ENCODE measurements around the gene RNF41. TPM values are rescaled to one million over a fixed set of nuclear protein-coding genes. Genes with fewer than 3 reads are reported as not detected.
A peak's percentile ranks its signal among the peaks of the same experiment; 100 is the strongest.
"Not testable (repeated sequence)": the region's sequence is repeated elsewhere in the genome, so short reads cannot be mapped to it uniquely, and the experiment has no call there.

Gene RNF41
- total RNA-seq (42.9 TPM), polyA plus RNA-seq (37.8 TPM)

- Histone ChIP-seq H3K4me3 (ENCODE audit: low read depth, low read length) (peak within 1 kb of the TSS; percentile 66), H3K36me3 (ENCODE audit: insufficient read depth) (no peaks in the 10 kb centered on the region), H3K4me1 (ENCODE audit: insufficient read depth) (no peaks in the 10 kb centered on the region), H3K27ac (ENCODE audit: low read depth) (peak within 1 kb of the TSS; percentile 97)
- peak; percentile 94 for DNase-seq (ENCODE audit: extremely low spot score)
- under 1% methylated on average over 42 of the region's 42 CpGs for WGBS
Measured at GRCh38 chr12:56221757-56222530, at the start of gene RNF41. Gene RNF41, minus strand, starts transcription at chr12:56221922. Its CDS starts 7,875 bp downstream, at chr12:56214047.

DNA sequence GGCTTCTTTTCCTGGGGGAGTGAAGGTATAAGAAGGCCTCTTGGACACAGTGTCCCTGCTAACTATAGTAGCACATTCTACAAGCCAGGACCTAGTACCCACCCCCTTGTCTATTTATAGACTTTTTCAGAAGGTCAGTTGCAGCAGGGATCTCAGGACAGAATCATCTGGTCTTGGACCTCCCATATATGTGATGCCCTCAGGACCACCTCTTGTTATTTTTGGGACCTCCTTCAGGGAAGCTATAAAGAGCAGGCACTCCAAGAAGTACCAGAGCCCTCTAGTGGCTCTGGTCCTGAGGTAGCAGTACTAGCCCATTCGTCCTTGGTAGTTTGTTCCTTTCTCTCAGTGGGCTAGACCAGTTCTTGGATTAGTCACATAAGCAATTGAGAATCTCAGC is 49.3 kb upstream of the RNF41 start:
- no peaks in the 10 kb centered on the region for H3K4me1 ChIP-seq (ENCODE audit: insufficient read depth)
- H3K36me3 ChIP-seq (ENCODE audit: insufficient read depth) = peaks cover 8% of the 10 kb centered on the region
- no peak overlapping the region for H3K4me3 ChIP-seq (ENCODE audit: low read depth, low read length)
- H3K27ac ChIP-seq (ENCODE audit: low read depth) = no peak overlapping the region
- WGBS = 18% methylated on average over 1 of the region's 1 CpG
- DNase-seq (ENCODE audit: extremely low spot score) = no peak

DNA sequence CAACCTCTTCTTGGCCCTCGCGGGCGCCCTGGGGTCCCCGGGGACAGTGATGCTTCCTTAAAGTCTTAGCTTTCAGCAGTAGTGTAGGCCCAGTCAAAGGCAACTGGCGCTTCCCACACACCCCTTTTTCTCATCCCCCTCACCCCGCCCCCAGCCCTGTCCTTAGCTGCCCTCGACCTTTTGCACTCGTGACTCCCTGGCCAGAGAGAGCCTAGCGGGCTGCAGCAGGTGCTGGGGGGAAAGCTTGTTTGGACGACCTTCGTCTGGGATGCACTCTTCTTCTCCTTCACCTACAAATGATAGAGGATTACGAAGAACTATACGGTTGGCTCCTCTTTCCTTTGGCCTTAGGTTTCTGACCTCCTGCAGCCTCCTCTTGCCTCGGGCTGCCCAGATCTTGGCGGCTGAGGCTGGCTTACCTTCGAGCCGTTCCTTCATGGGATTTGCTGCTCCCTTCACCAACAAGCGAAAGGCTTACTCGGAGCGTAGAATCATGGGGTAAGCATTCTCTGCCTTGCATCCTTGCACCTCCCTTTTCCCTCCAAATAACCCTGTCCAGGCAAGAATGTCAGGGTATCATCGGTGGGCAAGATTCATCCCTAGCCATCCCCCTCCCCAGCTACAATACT is 45.8 kb upstream of the RNF41 start:
- Histone ChIP-seq H3K27ac (ENCODE audit: low read depth) (peak overlapping the region; percentile 97), H3K4me3 (ENCODE audit: low read depth, low read length) (peak overlapping the region; percentile 63), H3K36me3 (ENCODE audit: insufficient read depth) (no peaks in the 10 kb centered on the region), H3K4me1 (ENCODE audit: insufficient read depth) (no peaks in the 10 kb centered on the region)
- no peak for DNase-seq (ENCODE audit: extremely low spot score)
- WGBS = 26% methylated on average over 21 of the region's 21 CpGs

- Histone ChIP-seq H3K4me3 (ENCODE audit: low read depth, low read length) (peak within 1 kb of the TSS; percentile 63), H3K4me1 (ENCODE audit: insufficient read depth) (no peaks in the 10 kb centered on the region), H3K27ac (ENCODE audit: low read depth) (peak within 1 kb of the TSS; percentile 97), H3K36me3 (ENCODE audit: insufficient read depth) (no peaks in the 10 kb centered on the region)
- DNase-seq (ENCODE audit: extremely low spot score) = peak; percentile 80
- WGBS = under 1% methylated on average over 68 of the region's 68 CpGs
Measured at GRCh38 chr12:56266693-56267442, 45.1 kb upstream of the RNF41 start, which contains the start of gene COQ10A. Gene COQ10A, plus strand, starts transcription at chr12:56266942. Its CDS starts 177 bp downstream, at chr12:56267119.

DNA sequence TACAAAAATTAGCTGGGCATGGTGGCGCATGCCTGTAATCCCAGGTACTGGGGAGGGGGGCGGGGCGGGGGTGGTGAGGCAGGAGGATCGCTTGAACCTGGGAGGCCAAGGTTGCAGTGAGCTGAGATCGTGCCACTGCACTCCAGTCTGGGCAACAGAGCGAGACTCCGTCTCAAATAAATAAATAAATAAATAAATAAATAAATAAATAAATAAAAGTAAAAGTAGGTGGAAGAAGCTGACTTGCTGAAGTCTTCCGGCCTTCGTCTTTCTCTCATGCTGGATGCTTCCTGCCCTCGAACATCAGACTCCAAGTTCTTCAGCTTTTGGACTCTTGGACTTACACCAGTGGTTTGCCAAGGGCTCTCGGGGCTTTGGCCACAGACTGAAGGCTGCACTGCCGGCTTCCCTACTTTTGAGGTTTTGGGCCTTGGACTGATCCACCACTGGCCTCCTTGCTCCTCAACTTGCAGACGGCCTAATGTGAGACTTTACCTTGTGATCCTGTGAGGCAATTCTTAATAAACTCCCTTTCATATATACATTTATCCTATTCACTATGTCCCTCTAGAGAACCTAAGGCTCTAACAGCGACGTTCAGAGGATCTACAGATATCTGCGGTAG is 44.5 kb upstream of the RNF41 start:
- Histone ChIP-seq H3K27ac (ENCODE audit: low read depth) (peak overlapping the region; percentile 97), H3K4me3 (ENCODE audit: low read depth, low read length) (peak overlapping the region; percentile 63)
- H3K36me3 ChIP-seq (ENCODE audit: insufficient read depth); DNase-seq (ENCODE audit: extremely low spot score); H3K4me1 ChIP-seq (ENCODE audit: insufficient read depth): not testable (repeated sequence)
- WGBS = 59% methylated on average over 16 of the region's 16 CpGs

DNA sequence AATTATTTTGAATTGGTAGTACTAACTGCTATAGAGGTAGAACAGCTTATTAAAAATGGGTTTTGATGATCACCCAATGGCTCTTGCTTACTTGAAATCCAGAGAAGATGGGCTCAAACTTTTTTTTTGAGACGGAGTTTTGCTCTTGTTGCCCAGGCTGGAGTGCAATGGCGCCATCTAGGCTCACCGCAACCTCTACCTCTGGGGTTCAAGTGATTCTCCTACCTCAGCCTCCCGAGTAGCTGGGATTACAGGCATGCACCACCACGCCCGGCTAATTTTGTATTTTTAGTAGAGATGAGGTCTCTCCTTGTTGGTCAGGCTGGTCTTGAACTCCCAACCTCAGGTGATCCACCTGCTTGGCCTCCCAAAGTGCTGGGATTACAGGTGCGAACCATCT is 41.2 kb upstream of the RNF41 start:
- not testable (repeated sequence) for DNase-seq (ENCODE audit: extremely low spot score); H3K36me3 ChIP-seq (ENCODE audit: insufficient read depth); H3K4me3 ChIP-seq (ENCODE audit: low read depth, low read length); H3K4me1 ChIP-seq (ENCODE audit: insufficient read depth); H3K27ac ChIP-seq (ENCODE audit: low read depth)
- 91% methylated on average over 7 of the region's 7 CpGs for WGBS

GRCh38 chr12:56261503-56262232 is 39.9 kb upstream of the RNF41 start:
- DNase-seq (ENCODE audit: extremely low spot score) = no peak
- no peak overlapping the region for H3K27ac ChIP-seq (ENCODE audit: low read depth)
- no peak overlapping the region for H3K4me3 ChIP-seq (ENCODE audit: low read depth, low read length)
- 82% methylated on average over 5 of the region's 5 CpGs for WGBS
- no peaks in the 10 kb centered on the region for H3K4me1 ChIP-seq (ENCODE audit: insufficient read depth)
- no peaks in the 10 kb centered on the region for H3K36me3 ChIP-seq (ENCODE audit: insufficient read depth)

DNA sequence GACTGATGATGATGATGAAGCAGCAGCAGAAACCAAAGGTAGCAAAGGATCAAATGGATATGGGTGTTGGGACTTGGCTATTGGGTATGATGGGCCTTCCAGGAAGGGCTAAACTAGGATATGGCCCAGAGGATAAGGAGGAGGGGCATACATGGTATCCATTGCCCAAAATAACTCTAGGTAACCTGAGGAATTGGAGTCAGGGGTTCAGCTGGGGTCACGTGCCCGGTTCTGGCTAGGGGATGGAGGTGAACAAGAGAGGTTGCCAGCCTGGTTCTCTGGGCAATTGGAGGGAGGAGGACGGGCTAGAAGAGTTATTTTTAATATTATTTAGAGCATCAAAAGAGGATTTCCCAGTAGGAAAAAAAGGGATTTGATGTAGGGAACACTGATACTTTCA is 39.2 kb upstream of the RNF41 start:
- 89% methylated on average over 3 of the region's 3 CpGs for WGBS
- no peak overlapping the region for H3K4me3 ChIP-seq (ENCODE audit: low read depth, low read length)
- H3K36me3 ChIP-seq (ENCODE audit: insufficient read depth) = no peaks in the 10 kb centered on the region
- H3K4me1 ChIP-seq (ENCODE audit: insufficient read depth) = no peaks in the 10 kb centered on the region
- H3K27ac ChIP-seq (ENCODE audit: low read depth) = no peak overlapping the region
- DNase-seq (ENCODE audit: extremely low spot score) = no peak

- no peak for DNase-seq (ENCODE audit: extremely low spot score)
- Histone ChIP-seq H3K27ac (ENCODE audit: low read depth) (no peak overlapping the region), H3K36me3 (ENCODE audit: insufficient read depth) (no peaks in the 10 kb centered on the region), H3K4me1 (ENCODE audit: insufficient read depth) (no peaks in the 10 kb centered on the region), H3K4me3 (ENCODE audit: low read depth, low read length) (no peak overlapping the region)
- 89% methylated on average over 8 of the region's 8 CpGs for WGBS
Measured at GRCh38 chr12:56260380-56260779, 38.7 kb upstream of the RNF41 start.

DNA sequence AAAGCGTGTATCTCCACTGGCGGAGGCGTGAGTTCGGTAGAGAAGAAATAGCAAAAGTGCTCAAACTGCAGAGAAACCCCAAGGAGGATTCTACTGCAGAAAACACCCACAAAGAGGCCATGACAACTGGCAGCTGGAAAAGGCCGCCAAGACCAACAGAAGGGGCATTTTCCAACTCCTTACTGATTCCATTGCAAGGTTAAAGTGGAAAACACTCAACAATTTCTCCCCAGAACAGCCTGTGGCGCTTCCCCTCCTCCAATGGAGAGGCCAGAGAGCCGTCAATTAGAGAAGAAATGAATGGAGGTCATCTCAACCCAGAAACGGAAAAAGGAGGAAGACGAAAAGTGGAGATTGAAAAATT is 37.1 kb upstream of the RNF41 start:
- Histone ChIP-seq H3K27ac (ENCODE audit: low read depth) (peak overlapping the region; percentile 73), H3K4me3 (ENCODE audit: low read depth, low read length) (peak overlapping the region; percentile 93), H3K4me1 (ENCODE audit: insufficient read depth) (no peaks in the 10 kb centered on the region), H3K36me3 (ENCODE audit: insufficient read depth) (peaks cover 3% of the 10 kb centered on the region)
- 9% methylated on average over 9 of the region's 9 CpGs for WGBS
- no peak for DNase-seq (ENCODE audit: extremely low spot score)

- DNase-seq (ENCODE audit: extremely low spot score) = peak; percentile 60
- Histone ChIP-seq H3K4me3 (ENCODE audit: low read depth, low read length) (peak within 1 kb of the TSS; percentile 93), H3K27ac (ENCODE audit: low read depth) (peak within 1 kb of the TSS; percentile 92), H3K4me1 (ENCODE audit: insufficient read depth) (no peaks in the 10 kb centered on the region), H3K36me3 (ENCODE audit: insufficient read depth) (peaks cover 6% of the 10 kb centered on the region)
- under 1% methylated on average over 78 of the region's 78 CpGs for WGBS
Measured at GRCh38 chr12:56258068-56258819, 36.5 kb upstream of the RNF41 start, which contains the start of gene ANKRD52. Gene ANKRD52, minus strand, starts transcription at chr12:56258384. Its CDS starts 115 bp downstream, at chr12:56258269.

- no peak for DNase-seq (ENCODE audit: extremely low spot score)
- H3K36me3 ChIP-seq (ENCODE audit: insufficient read depth) = peaks cover 6% of the 10 kb centered on the region
- H3K27ac ChIP-seq (ENCODE audit: low read depth) = peak overlapping the region; percentile 55
- peak overlapping the region; percentile 93 for H3K4me3 ChIP-seq (ENCODE audit: low read depth, low read length)
- H3K4me1 ChIP-seq (ENCODE audit: insufficient read depth) = no peaks in the 10 kb centered on the region
- WGBS = under 1% methylated on average over 27 of the region's 27 CpGs
Measured at GRCh38 chr12:56257491-56258067, 35.9 kb upstream of the RNF41 start.

All from urinary bladder (tissue), 4 donors.